B cell (primary cell): ENCODE results near the gene APRT. TPM values are rescaled to one million over a fixed set of nuclear protein-coding genes. Genes with fewer than 3 reads are reported as not detected.

Source experiments
- ATAC-seq: fragments of 200-7000 bp; cut with Tn5 transposase; one replicate; pipeline ENCODE4 v1.10.0; 2021; ENCODE audit warnings: low read depth, mild to moderate bottlenecking, moderate number of reproducible peaks, moderate library complexity
- CTCF ChIA-PET: fragments of 350-600 bp; sonication (Branson Sonifier 250); formaldehyde crosslinking; loops from one replicate; lab custom pipeline; 2021; ENCODE audit warnings: antibody characterized with exemption, inconsistent platforms; lab: Charles Lee
- POLR2A ChIA-PET: fragments of 350-600 bp; sonication (Branson Sonifier 250); formaldehyde crosslinking; loops from one replicate; lab custom pipeline; 2021; ENCODE audit warnings: antibody characterized with exemption; lab: Charles Lee
- DNase-seq: peaks from one replicate; pipeline ENCODE4 v3.0.0; 2013
- H2AFZ ChIP-seq: 2 replicates; pipeline ENCODE4 v1.6.1; 2012; ENCODE audit warnings: mild to moderate bottlenecking, low read depth, low read length; ENCODE audit not compliant: insufficient read depth, poor library complexity, severe bottlenecking
- H3K27ac ChIP-seq, 2 donors: 1 replicate in 1 of 2; 2 replicates in 1 of 2; pipeline ENCODE4 v1.5.1; 2012 to 2013; ENCODE audit warnings: low read length in 2 of 2, mild to moderate bottlenecking in 2 of 2, moderate library complexity in 1 of 2
- H3K27me3 ChIP-seq, 4 experiments: fragments of 200-600 bp in 1 of 4; sonication (generic) in 1 of 4; replicated peaks in 1 of 4; 1 replicate in 2 of 4; 2 replicates in 2 of 4; pipeline versions ENCODE4 v1.6.1 to v1.7.0; 2013 to 2016; ENCODE audit warnings: low read length in 3 of 4, mild to moderate bottlenecking in 2 of 4, mixed read lengths in 1 of 4, moderate library complexity in 1 of 4; ENCODE audit not compliant: insufficient read depth in 4 of 4, control insufficient read depth in 3 of 4; ENCODE audit errors: control extremely low read depth in 1 of 4
- H3K36me3 ChIP-seq, 2 experiments: replicated peaks in 1 of 2; 1 replicate in 1 of 2; 2 replicates in 1 of 2; pipeline versions ENCODE4 v1.6.1 to v1.7.1; 2013; ENCODE audit warnings: low read length in 1 of 2; ENCODE audit not compliant: insufficient read depth in 2 of 2, control insufficient read depth in 1 of 2; ENCODE audit errors: control extremely low read depth in 1 of 2, extremely low read depth in 1 of 2
- H3K4me1 ChIP-seq, 2 donors: fragments of 200-600 bp in 1 of 2; sonication (generic) in 1 of 2; 1 replicate in 1 of 2; 2 replicates in 1 of 2; pipeline versions ENCODE4 v1.5.1 to v1.6.1; 2013 to 2017; ENCODE audit warnings: low read length in 2 of 2; ENCODE audit not compliant: control insufficient read depth in 2 of 2, insufficient read depth in 2 of 2
- H3K4me2 ChIP-seq: replicated peaks from 2 replicates; pipeline ENCODE3; 2012; ENCODE audit warnings: mild to moderate bottlenecking, low read depth, low read length; ENCODE audit not compliant: poor library complexity, severe bottlenecking
- H3K4me3 ChIP-seq, 5 experiments: fragments of 200-600 bp in 1 of 5; sonication (generic) in 1 of 5; 1 replicate in 3 of 5; 2 replicates in 2 of 5; pipeline versions ENCODE4 v1.5.1 to v1.7.0; 2011 to 2016; ENCODE audit warnings: low read length in 4 of 5, mild to moderate bottlenecking in 4 of 5, low read depth in 2 of 5, control low read depth in 1 of 5, moderate library complexity in 1 of 5; ENCODE audit not compliant: insufficient read depth in 1 of 5; ENCODE audit errors: control extremely low read depth in 1 of 5, extremely low read depth in 1 of 5
- H3K79me2 ChIP-seq: fragments of 200-600 bp; sonication (generic); one replicate; pipeline ENCODE4 v1.6.0; 2016; ENCODE audit warnings: low read length; ENCODE audit not compliant: control insufficient read depth, insufficient read depth
- H3K9ac ChIP-seq: fragments of 200-600 bp; sonication (generic); 2 replicates; pipeline ENCODE4 v1.6.1; 2017; ENCODE audit warnings: mild to moderate bottlenecking, low read length, moderate library complexity
- H3K9me3 ChIP-seq, 3 donors: one replicate each; pipeline versions ENCODE4 v1.6.1 to v1.7.1; 2013; ENCODE audit warnings: low read length in 2 of 3; ENCODE audit not compliant: control insufficient read depth in 2 of 3, insufficient read depth in 1 of 3; ENCODE audit errors: control extremely low read depth in 1 of 3
- H4K20me1 ChIP-seq: 2 replicates; pipeline ENCODE4 v1.6.0; 2012; ENCODE audit warnings: mild to moderate bottlenecking, low read length; ENCODE audit not compliant: insufficient read depth, control insufficient read depth, poor library complexity, severe bottlenecking
- H3K27ac Mint-ChIP-seq: one replicate; pipeline ENCODE4 v1.8.0; 2021; ENCODE audit warnings: mixed read lengths
- H3K27me3 Mint-ChIP-seq: one replicate; pipeline ENCODE4 v1.8.0; 2021; ENCODE audit warnings: mixed read lengths
- H3K4me1 Mint-ChIP-seq: one replicate; pipeline ENCODE4 v1.8.0; 2021; ENCODE audit warnings: mixed read lengths
- H3K4me3 Mint-ChIP-seq: one replicate; pipeline ENCODE4 v1.8.0; 2021; ENCODE audit warnings: mixed read lengths
- H3K9me3 Mint-ChIP-seq: one replicate; pipeline ENCODE4 v1.8.0; 2022; ENCODE audit warnings: mixed read lengths; ENCODE audit not compliant: insufficient read depth
- CTCF ChIP-seq: fragments of 200-600 bp; IDR thresholded peaks from one replicate; pipeline ENCODE4 v1.8.0; 2022; ENCODE audit warnings: antibody characterized with exemption, mild to moderate bottlenecking
- EZH2 ChIP-seq: IDR thresholded peaks from 2 replicates; pipeline ENCODE4 v1.6.1; 2012; ENCODE audit warnings: borderline replicate concordance, low read depth, mild to moderate bottlenecking, moderate library complexity, low read length; ENCODE audit not compliant: insufficient read depth, poor library complexity, severe bottlenecking
- WGBS: methylation state at CpG from one replicate; pipeline ENCODE4 v1.1.5; 2013; ENCODE audit warnings: missing lambda C conversion rate; ENCODE audit not compliant: insufficient coverage; 5-methylcytosine and 5-hydroxymethylcytosine counted together
- intact Hi-C: fragments of 100-400 bp; cut with micrococcal nuclease; formaldehyde crosslinking; loops from one replicate; pipeline ENCODE4 v1.10.0; 2022
- polyA plus RNA-seq: library from polyadenylated mRNA; depleted of rRNA; stranded (reverse); fragments of >200 nt; gene quantifications from 2 replicates; pipeline ENCODE4 v1.2.3, GENCODE V29; 2012
- total RNA-seq, 2 donors: library from RNA; stranded (reverse); fragments of 120-200 nt in 1 of 2; gene quantifications; 1 replicate in 1 of 2; 2 replicates in 1 of 2; pipeline versions ENCODE4 v1.2.3 to v1.2.4, GENCODE V29; 2013 to 2022

Gene APRT
- total and polyA plus RNA-seq, 2 donors (not counting 1 experiment from before 2014, with no cell fraction given), result 124 to 161 TPM

DNA sequence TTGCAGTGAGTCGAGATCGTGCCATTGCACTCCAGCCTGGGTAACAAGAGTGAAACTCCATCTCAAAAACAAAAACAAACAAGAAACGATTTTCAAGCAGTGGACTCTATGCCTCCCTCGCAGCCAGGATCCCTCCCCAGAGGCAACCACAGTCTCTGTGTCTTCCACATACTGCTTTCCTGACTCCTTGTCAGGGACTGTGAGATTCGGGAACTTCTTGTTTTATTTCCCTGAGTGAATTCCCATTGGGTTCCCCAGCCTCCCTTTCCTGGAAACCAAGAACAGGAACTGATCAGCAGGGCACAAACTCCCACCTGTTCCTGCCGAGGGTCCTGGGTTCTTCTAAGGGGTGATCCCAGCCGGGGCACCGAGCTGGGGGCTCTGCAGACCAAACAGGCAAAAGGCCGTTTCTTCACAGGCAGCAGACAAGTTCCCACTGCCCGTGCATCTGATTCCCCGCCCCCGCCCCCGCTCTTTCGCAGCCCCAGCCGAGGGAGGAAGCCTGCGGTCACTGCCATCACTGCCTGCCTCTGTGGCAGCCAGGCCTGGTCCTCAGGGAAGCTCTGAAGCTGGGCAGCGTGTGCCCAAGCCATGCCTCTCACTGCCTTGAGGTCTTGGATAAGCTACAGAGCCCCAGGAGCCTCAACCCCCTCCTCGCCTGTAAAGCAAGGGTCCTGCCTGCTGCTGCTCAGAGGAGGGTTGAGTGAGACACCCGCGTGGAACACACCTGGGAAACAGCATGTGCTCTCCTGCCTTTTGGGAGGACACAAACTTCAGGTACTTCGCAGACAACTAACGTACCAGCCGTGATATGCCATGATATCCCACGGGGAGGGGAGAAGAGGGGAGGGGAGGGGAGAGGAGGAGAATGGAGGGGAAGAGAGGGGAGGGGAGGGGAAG, 21.2 kb downstream of the APRT start:
- ATAC-seq (peak; percentile 64), DNase-seq (peak; percentile 70)
- H4K20me1 ChIP-seq, result no peaks in the 10 kb centered on the region
- CTCF ChIA-PET, result no interaction called here
- no peaks in the 10 kb centered on the region for H3K36me3 ChIP-seq
- peak overlapping the region; percentile 42 for H2AFZ ChIP-seq
- Mint-ChIP-seq H3K27me3 (no peaks in the 10 kb centered on the region), H3K9me3 (no peaks in the 10 kb centered on the region), H3K4me1 (peaks cover 49% of the 10 kb centered on the region), H3K27ac (peak overlapping the region; percentile 80), H3K4me3 (peak overlapping the region; percentile 63)
- H3K4me1 ChIP-seq, result peaks cover 55 to 66% of the 10 kb centered on the region in 2 donors
- intact Hi-C loops, result no loop called here
- H3K79me2 ChIP-seq, result no peaks in the 10 kb centered on the region
- peak overlapping the region in 1 of 5 experiments; percentile 41 for H3K4me3 ChIP-seq
- no peaks in the 10 kb centered on the region for H3K27me3 ChIP-seq
- H3K9ac ChIP-seq, result peak overlapping the region; percentile 39
- POLR2A ChIA-PET, result interaction anchor here (1.2 kb wide), 1 partner anchor 9 kb away, joined by 4 read pairs; no protein-coding TSS in a partner anchor
- peaks cover 0 to 3% (median 0%) of the 10 kb centered on the region in 3 donors for H3K9me3 ChIP-seq
- H3K4me2 ChIP-seq, result peak overlapping the region; percentile 82
- WGBS, result 3% methylated on average over 17 of the region's 24 CpGs
- H3K27ac ChIP-seq, result peak overlapping the region; percentile 36 to 64
- TF ChIP-seq CTCF (no peak), EZH2 (no peak)

- no peak for TF ChIP-seq EZH2
- no peak for TF ChIP-seq CTCF
- peak overlapping the region in 1 of 2 donors; percentile 17 for H3K27ac ChIP-seq
- no peak overlapping the region for H3K4me3 ChIP-seq
- peak overlapping the region; percentile 7 for H3K4me3 Mint-ChIP-seq
- H3K4me2 ChIP-seq, result peak overlapping the region; percentile 82
- peak overlapping the region; percentile 64 for H3K27ac Mint-ChIP-seq
- H3K36me3 ChIP-seq, result no peaks in the 10 kb centered on the region
- no peaks in the 10 kb centered on the region for H4K20me1 ChIP-seq
- no peaks in the 10 kb centered on the region for H3K27me3 Mint-ChIP-seq
- no peaks in the 10 kb centered on the region for H3K27me3 ChIP-seq
- peaks cover 1% of the 10 kb centered on the region for H3K79me2 ChIP-seq
- H3K4me1 ChIP-seq, result peaks cover 46 to 57% of the 10 kb centered on the region in 2 donors
- peak; percentile 8 for ATAC-seq
- H3K9ac ChIP-seq, result no peak overlapping the region
- no peak for DNase-seq
- H3K4me1 Mint-ChIP-seq, result peaks cover 41% of the 10 kb centered on the region
- POLR2A ChIA-PET, result interaction anchor here (1.2 kb wide), 1 partner anchor 8 kb away, joined by 4 read pairs; no protein-coding TSS in a partner anchor
- H3K9me3 Mint-ChIP-seq, result no peaks in the 10 kb centered on the region
- H2AFZ ChIP-seq, result no peak overlapping the region
- intact Hi-C loops, result loop anchor here (10.0 kb wide), 2 partner anchors 155 to 335 kb away; partner anchors contain the start of genes IL17C and ZFPM1
- 28% methylated on average over 7 of the region's 7 CpGs for whole genome bisulfite sequencing
- H3K9me3 ChIP-seq, result peaks cover 0 to 3% (median 0%) of the 10 kb centered on the region in 3 donors
- CTCF ChIA-PET, result no interaction called here
These were observed 22.1 kb downstream of the APRT start for GRCh38 chr16:88789594-88789993.
